ENCODE measurements around the gene TRPC1.
A peak's percentile ranks its signal among the peaks of the same experiment; 100 is the strongest.

TRPC1 gene

DNA sequence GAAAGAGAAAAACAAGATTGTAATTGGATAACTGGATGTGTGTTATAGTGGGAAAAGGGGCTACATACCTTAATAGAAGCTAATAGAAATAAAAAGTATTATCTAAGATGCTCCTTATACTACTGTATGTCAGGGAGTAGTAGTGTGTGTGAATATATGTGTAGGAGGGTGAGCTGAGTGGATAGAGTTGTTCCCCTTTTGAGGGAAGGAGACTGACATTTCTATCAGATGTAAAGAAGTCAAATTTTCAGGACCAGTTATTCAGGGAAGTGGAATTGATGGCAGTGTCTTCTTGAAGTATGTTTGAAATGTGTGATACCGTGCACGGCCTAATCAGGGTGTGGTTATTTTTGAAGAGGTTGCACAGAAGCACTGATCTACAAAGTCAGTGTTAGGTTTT, 116.0 kb downstream of the TRPC1 start:
- in situ Hi-C loops (cut with MboI; ENCODE audit: low sequenced_read_pairs, unreplicated experiment) = loop anchor here (10.0 kb wide), 1 partner anchor 155 kb away; no protein-coding TSS in a partner anchor
- DNase-seq (ENCODE audit: low spot score) = no peak
- no peak for TF ChIP-seq CTCF (IDR thresholded peaks at IDR 0.05; ENCODE audit: borderline replicate concordance, control extremely low read depth, extremely low read depth, insufficient read depth, missing control alignments)

DNA sequence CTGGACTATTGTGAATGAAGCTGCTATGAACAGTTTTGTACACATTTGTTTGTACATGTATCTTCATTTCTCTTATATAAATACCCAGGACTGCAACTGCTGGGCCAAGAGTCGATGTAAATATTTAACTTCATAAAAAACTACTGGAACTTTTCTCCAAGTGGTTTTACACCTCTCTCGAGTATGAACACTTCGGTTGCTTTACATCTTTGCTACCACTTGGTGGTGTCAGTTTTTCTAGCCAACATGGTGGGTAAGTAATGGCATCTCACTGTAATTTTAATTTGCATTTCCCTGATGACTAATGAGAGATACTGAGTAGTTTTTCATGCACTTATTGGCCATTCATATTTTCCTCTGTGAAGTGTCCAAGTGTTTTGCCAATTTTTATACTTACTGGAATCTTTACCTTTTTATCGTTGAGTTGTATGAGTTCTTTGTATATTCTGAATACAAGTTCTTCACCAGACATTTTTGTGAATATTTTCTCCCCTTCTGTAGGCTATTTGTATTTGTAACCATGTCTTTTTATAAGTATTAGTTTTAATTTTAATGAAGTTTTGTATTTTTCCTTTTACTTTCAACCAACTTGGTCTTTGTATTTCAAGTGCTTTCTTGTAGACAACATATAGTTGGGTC, 120.6 kb downstream of the TRPC1 start:
- in situ Hi-C loops (cut with MboI; ENCODE audit: low sequenced_read_pairs, unreplicated experiment) = no loop called here
- peak; percentile 35 for TF ChIP-seq CTCF (IDR thresholded peaks at IDR 0.05; ENCODE audit: borderline replicate concordance, control extremely low read depth, extremely low read depth, insufficient read depth, missing control alignments)
- DNase-seq (ENCODE audit: low spot score) = peak; percentile 42

DNA sequence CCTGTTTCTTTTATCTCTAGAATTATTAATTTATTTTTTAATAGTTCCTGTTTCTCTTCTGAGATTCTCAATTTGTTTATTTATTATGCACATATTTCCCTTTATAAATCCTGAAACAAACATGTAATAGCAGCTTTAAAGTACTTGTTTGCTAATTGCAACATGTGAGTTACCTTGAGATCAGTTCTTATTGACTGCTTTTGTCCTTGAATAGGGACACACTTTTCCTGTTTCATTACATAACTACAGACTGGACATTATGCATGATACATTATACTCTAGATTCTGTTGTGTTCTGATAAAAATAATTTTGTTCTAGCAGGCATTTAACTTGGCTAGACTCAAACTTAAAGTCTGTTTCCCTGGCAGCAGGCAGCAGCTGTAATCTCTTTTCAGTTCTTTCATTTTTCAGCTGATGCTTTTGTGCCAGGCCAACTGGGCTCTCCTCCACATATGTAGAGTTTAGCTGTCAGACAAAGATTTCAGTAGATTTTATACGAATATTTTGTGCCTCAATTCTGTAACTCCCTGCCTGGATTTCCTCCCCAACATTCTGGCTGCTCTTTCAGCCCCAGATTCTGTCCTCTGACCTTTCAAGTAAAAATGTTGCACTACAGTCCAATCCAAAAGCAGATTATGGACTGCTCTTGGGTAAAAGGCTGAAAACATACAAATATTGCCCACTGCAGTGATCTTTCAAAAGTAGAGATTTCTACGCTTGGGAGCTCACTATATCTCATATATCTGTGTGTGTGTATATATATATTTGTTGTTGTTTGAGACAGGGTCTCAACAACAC, 123.1 kb downstream of the TRPC1 start:
- DNase-seq (ENCODE audit: low spot score) = no peak
- no peak for TF ChIP-seq CTCF (IDR thresholded peaks at IDR 0.05; ENCODE audit: borderline replicate concordance, control extremely low read depth, extremely low read depth, insufficient read depth, missing control alignments)
- in situ Hi-C loops (cut with MboI; ENCODE audit: low sequenced_read_pairs, unreplicated experiment) = no loop called here

DNA sequence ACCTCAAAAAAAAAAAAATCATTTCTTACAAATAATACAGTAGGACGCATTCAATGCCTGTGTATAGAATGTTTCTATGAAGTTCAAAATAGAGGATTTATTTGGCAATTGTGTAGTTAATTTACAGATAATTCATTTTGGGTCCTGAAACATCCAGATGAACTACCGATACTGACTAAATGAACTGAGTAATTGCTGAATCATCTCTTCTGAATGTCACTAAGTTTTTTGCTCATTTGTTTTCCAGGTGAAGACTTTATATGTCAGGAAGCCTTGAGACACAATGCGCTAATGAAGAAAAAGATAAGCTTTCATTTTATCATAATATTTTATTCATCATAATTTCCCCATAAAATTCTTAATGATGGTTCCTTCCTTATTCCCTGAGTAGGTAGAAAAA, 125.3 kb downstream of the TRPC1 start:
- DNase-seq (ENCODE audit: low spot score) = no peak
- in situ Hi-C loops (cut with MboI; ENCODE audit: low sequenced_read_pairs, unreplicated experiment) = no loop called here
- no peak for TF ChIP-seq CTCF (IDR thresholded peaks at IDR 0.05; ENCODE audit: borderline replicate concordance, control extremely low read depth, extremely low read depth, insufficient read depth, missing control alignments)

DNA sequence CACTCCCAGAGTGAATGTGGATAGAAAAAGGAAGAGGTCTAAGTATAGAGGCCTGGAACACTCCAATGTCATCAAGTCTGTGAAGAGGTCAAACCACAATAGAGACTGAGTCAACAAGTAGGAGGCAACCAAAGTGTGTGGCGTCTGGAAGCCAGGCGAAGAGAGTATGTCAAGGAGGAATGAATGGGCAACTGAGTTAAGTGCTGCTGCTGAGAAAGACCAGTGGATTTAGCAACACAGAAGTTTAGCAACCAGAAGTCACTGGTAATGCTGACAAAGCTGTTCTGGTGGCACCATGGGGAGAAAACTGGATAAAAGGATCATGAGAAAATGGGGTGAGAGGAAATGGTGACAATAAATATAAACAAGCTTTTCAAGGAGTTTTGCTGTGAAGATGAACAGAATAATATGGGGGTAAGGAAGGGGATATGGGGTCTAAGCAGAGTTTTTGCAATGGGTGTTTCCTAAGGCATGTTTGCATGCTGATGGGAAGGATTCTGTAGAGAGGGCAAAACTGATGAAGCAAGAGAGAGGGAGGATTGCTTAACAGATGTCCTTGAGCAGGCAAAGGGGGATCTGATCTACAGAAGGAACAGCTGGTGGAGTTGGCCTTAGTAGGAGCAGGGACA, 126.7 kb downstream of the TRPC1 start:
- no peak for TF ChIP-seq CTCF (IDR thresholded peaks at IDR 0.05; ENCODE audit: borderline replicate concordance, control extremely low read depth, extremely low read depth, insufficient read depth, missing control alignments)
- in situ Hi-C loops (cut with MboI; ENCODE audit: low sequenced_read_pairs, unreplicated experiment) = no loop called here
- no peak for DNase-seq (ENCODE audit: low spot score)

DNA sequence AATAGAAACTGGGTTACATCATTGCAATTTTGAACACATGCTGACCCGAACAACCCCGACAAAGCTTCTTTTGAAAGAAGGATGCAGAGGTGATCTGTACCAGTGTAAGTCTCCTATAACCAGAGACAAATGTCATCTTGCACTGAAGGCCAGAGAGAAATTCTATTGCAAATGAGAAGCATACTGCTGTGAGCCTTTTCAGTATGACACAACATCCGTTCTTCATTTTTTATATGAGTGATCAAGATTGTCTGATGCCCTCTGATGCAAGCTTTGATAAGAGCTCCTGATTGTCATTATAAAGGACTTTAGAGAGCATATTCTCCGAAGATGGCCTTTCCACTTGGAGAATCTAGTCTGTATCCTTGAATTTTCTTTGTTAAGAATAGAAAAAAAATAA, 128.2 kb downstream of the TRPC1 start:
- in situ Hi-C loops (cut with MboI; ENCODE audit: low sequenced_read_pairs, unreplicated experiment) = no loop called here
- no peak for TF ChIP-seq CTCF (IDR thresholded peaks at IDR 0.05; ENCODE audit: borderline replicate concordance, control extremely low read depth, extremely low read depth, insufficient read depth, missing control alignments)
- no peak for DNase-seq (ENCODE audit: low spot score)

Measured in GM13976 (cell line).